Epithelial cell of proximal tubule (primary cell): ENCODE measurements around the gene GSE1. TPM values are rescaled to one million over a fixed set of nuclear protein-coding genes. Genes with fewer than 3 reads are reported as not detected.

Source experiments
- DNase-seq: peaks from one replicate; pipeline ENCODE4 v3.0.0-alpha.2; 2011; ENCODE audit warnings: low read depth
- H3K4me3 ChIP-seq: 2 replicates; pipeline ENCODE4 v1.5.1; 2011; ENCODE audit warnings: low read depth, mild to moderate bottlenecking, low read length
- total RNA-seq: library from RNA; depleted of rRNA; stranded (reverse); fragments of >200 nt; gene quantifications from 2 replicates; pipeline ENCODE4 v1.2.3, GENCODE V29; 2015
- TF ChIP-seq, protein P1 (sequence below): conservative IDR thresholded peaks from 2 replicates; pipeline ENCODE4 v1.5.1; 2012; ENCODE audit warnings: low read depth, mild to moderate bottlenecking, low read length

Gene GSE1
- total RNA-seq, 1 donor from 2014 or later, result 41.9 TPM

- DNase-seq, result no peak
- TF ChIP-seq, protein P1, sequence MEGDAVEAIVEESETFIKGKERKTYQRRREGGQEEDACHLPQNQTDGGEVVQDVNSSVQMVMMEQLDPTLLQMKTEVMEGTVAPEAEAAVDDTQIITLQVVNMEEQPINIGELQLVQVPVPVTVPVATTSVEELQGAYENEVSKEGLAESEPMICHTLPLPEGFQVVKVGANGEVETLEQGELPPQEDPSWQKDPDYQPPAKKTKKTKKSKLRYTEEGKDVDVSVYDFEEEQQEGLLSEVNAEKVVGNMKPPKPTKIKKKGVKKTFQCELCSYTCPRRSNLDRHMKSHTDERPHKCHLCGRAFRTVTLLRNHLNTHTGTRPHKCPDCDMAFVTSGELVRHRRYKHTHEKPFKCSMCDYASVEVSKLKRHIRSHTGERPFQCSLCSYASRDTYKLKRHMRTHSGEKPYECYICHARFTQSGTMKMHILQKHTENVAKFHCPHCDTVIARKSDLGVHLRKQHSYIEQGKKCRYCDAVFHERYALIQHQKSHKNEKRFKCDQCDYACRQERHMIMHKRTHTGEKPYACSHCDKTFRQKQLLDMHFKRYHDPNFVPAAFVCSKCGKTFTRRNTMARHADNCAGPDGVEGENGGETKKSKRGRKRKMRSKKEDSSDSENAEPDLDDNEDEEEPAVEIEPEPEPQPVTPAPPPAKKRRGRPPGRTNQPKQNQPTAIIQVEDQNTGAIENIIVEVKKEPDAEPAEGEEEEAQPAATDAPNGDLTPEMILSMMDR, result no peak
- H3K4me3 ChIP-seq, result no peak overlapping the region
Observed at GRCh38 chr16:85640254-85640558, 27.1 kb downstream of the GSE1 start.

DNA sequence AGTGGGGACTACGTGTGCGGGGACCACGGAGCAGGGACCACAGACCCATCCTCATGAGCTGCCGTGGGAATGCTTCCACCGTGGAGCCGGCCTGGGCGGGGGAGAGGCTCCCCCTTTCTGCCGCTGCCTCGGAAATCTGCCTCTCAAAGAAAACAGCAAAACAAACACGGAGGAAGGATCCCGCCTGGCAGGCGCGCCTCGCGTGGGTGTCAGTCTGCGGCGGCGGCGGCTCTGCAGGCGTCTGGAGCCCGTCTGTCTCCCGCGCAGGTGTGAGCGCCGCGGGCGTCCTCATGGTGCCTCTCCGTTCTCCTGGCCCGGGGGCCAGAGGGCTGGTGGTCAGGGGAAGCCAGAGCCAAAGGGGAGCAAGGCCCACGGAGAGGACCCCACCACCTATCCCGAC is 27.5 kb downstream of the GSE1 start:
- no peak overlapping the region for H3K4me3 ChIP-seq
- TF ChIP-seq, protein P1, result no peak
- DNase-seq, result no peak

DNA sequence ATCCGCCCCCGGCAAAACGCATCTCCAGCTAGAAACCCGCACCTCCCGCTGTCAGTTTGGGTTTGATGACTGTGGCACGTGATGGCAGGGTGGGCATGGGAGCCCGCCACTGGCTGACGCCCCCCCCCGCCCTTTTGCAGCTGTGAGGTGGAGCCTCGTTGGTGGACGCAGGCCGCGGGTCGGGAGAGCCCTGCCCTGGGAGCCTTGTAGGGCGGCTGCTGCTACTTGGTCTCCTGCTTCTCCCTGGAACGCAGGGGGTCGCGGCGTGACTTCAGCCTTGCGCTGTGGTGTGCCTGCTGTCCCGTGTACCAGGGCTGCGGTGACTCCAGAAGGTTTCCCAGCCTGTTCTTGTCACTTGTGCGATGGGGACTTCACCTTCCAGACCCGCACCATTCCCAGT is 28.2 kb downstream of the GSE1 start:
- H3K4me3 ChIP-seq, result no peak overlapping the region
- TF ChIP-seq, protein P1, result no peak
- no peak for DNase-seq

GRCh38 chr16:85641776-85642176 is 28.7 kb downstream of the GSE1 start:
- no peak for DNase-seq
- TF ChIP-seq, protein P1, result no peak
- H3K4me3 ChIP-seq, result no peak overlapping the region

- no peak for DNase-seq
- TF ChIP-seq, protein P1, result no peak
Observed at GRCh38 chr16:85642762-85643358, 29.7 kb downstream of the GSE1 start.

GRCh38 chr16:85643631-85644030 is 30.5 kb downstream of the GSE1 start:
- TF ChIP-seq, protein P1, result no peak
- H3K4me3 ChIP-seq, result no peak overlapping the region
- no peak for DNase-seq

More at GRCh38 chr16:85642762-85643358, 29.7 kb downstream of the GSE1 start:
- no peak overlapping the region for H3K4me3 ChIP-seq

- no peak overlapping the region for H3K4me3 ChIP-seq
- TF ChIP-seq, protein P1, result no peak
- DNase-seq, result no peak
Observed at GRCh38 chr16:85644093-85644712, 31.1 kb downstream of the GSE1 start.
